Esophagus squamous epithelium (tissue), 5 donors: ENCODE measurements around the gene EMC8. TPM values are rescaled to one million over a fixed set of nuclear protein-coding genes. Genes with fewer than 3 reads are reported as not detected.
A peak's percentile ranks its signal among the peaks of the same experiment; 100 is the strongest.

Source experiments
- DNase-seq: peaks from one replicate; lab custom pipeline; 2025; lab: John Stamatoyannopoulos, UW
- H3K27ac ChIP-seq, 4 donors: fragments of 200-600 bp; sonication (generic); one replicate each; pipeline ENCODE4 v1.5.1; 2016 to 2019; ENCODE audit warnings: mild to moderate bottlenecking in 1 of 4
- H3K27me3 ChIP-seq, 4 donors: fragments of 200-600 bp; sonication (generic); 1 replicate in 3 of 4; 2 replicates in 1 of 4; pipeline versions ENCODE4 v1.5.1 to v1.6.0; 2017 to 2021; ENCODE audit warnings: antibody characterized with exemption in 1 of 4
- H3K36me3 ChIP-seq, 3 donors: fragments of 200-600 bp; sonication (generic); one replicate each; pipeline ENCODE4 v1.5.1; 2016 to 2019
- H3K4me1 ChIP-seq, 3 donors: fragments of 200-600 bp; sonication (generic); one replicate each; pipeline ENCODE4 v1.5.1; 2017 to 2019
- H3K4me3 ChIP-seq, 4 donors: fragments of 200-600 bp; sonication (generic); 1 replicate in 3 of 4; 2 replicates in 1 of 4; pipeline ENCODE4 v1.5.1; 2016 to 2019; ENCODE audit warnings: mild to moderate bottlenecking in 2 of 4, moderate library complexity in 1 of 4
- H3K9me3 ChIP-seq, 3 donors: fragments of 200-600 bp; sonication (generic); one replicate each; pipeline ENCODE4 v1.5.1; 2016 to 2019
- CTCF ChIP-seq, 6 experiments: fragments of 450-650 bp in 4 of 6; fragments of 200-600 bp in 2 of 6; sonication (generic) in 2 of 6; IDR thresholded peaks; one replicate each; pipeline ENCODE4 v1.5.1; 2016 to 2019; ENCODE audit warnings: antibody characterized with exemption in 6 of 6, mild to moderate bottlenecking in 4 of 6, moderate library complexity in 4 of 6
- POLR2A ChIP-seq, 4 donors: fragments of 450-650 bp; IDR thresholded peaks; one replicate each; pipeline ENCODE4 v1.6.1; 2017; ENCODE audit warnings: antibody characterized with exemption in 4 of 4, mild to moderate bottlenecking in 4 of 4, moderate library complexity in 3 of 4
- whole genome bisulfite sequencing, 2 donors: methylation state at CpG; one replicate each; pipeline ENCODE4 v1.1.5; 2018; 5-methylcytosine and 5-hydroxymethylcytosine counted together
- intact Hi-C: fragments of 100-400 bp; cut with DNase I; formaldehyde crosslinking; loops from one replicate; pipeline ENCODE4 v1.15.0; 2022
- total RNA-seq, 4 donors: library from RNA; depleted of rRNA; stranded (reverse); fragments of >200 nt; gene quantifications; one replicate each; pipeline ENCODE4 v1.1.0, GENCODE V29; 2016
- donor health status: DM: yes; HTN: yes; CAD: no.

The EMC8 gene
- total RNA-seq, 4 donors from 2014 or later: 18.7 to 32.4 (median 23.9) TPM

DNA sequence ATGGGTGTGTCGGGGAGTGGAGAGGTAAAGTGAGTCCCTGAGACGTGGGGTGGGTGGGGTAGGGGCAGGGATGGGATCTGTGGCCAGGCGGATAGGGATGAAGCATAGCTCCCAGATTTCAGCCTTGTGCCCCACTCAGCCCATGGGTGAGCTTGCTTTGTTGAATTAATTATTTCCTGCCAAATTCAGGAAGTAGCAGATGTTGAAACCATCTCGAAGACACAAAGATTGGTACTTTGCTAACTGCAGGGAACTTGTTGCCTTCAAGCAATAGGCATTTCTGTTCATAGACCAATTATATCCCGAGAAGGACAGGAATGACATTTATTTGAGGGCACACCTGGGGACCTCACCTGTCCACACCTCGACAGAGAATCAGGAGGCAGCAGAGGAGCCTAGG lies 37.5 kb downstream of the EMC8 start:
- WGBS, 2 donors: 55 to 56% methylated on average over 4 to 6 of the region's 6 CpGs
- DNase-seq: no peak
- H3K4me1 ChIP-seq: no peaks in the 10 kb centered on the region
- no peaks in the 10 kb centered on the region for H3K36me3 ChIP-seq
- intact Hi-C loops: no loop called here
- no peak overlapping the region for H3K27ac ChIP-seq
- peaks cover 0 to 79% (median 0%) of the 10 kb centered on the region in 4 donors for H3K27me3 ChIP-seq
- no peaks in the 10 kb centered on the region for H3K9me3 ChIP-seq
- H3K4me3 ChIP-seq: no peak overlapping the region
- no peak for TF ChIP-seq CTCF (IDR thresholded peaks at IDR 0.05)

DNA sequence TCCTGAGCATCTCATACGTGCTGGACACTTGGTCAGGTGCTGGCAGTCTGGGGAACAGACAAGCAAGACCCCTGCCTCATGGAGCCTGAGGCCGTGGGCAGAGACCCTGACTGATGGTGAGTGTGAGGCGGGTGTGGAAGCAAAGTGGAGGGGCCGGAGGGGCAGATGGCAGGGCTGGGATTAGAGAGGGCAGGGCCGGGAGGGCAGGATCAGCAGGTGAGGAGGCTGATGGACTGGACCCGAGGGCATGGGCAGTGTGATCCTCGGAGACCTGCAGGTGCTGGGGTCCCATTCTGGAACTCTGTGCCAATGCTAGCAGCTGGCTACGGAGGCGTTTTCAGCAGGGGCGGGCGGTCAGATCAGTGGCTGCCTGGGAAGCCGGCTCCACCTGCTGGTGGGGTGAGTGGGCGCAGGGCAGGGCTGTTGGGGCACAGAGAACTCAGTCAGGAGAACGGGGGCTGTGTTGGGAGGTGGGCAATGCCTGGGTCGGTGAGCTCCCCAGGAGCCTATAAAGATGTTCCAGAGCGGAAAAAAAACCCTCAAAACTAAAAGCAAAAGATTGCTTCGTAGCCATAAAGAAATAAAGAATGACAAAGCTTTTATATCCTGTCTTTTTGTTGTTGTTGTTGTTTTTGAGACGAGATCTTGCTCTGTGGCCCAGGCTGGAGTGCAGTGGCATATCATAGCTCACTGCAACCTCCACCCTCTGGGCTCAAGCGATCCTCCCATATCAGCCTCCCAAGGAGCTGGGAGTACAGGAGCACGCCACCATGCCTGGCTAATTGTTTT lies 39.5 kb downstream of the EMC8 start:
- 41 to 47% methylated on average over 17 to 19 of the region's 20 CpGs for WGBS, 2 donors
- Histone ChIP-seq H3K4me1 (no peaks in the 10 kb centered on the region), H3K27ac (no peak overlapping the region), H3K9me3 (no peaks in the 10 kb centered on the region), H3K4me3 (no peak overlapping the region), H3K36me3 (no peaks in the 10 kb centered on the region), H3K27me3 (peaks cover 0 to 61% (median 0%) of the 10 kb centered on the region in 4 donors)
- DNase-seq: no peak
- TF ChIP-seq CTCF (IDR thresholded peaks at IDR 0.05): peak; percentile 29 to 72 (median 54)
- no peak for TF ChIP-seq POLR2A (IDR thresholded peaks at IDR 0.05)
- intact Hi-C loops: no loop called here

GRCh38 chr16:85759136-85759535 lies 40.2 kb downstream of the EMC8 start:
- H3K4me3 ChIP-seq: no peak overlapping the region
- intact Hi-C loops: no loop called here
- H3K27ac ChIP-seq: no peak overlapping the region
- TF ChIP-seq POLR2A (IDR thresholded peaks at IDR 0.05) (no peak), CTCF (IDR thresholded peaks at IDR 0.05) (no peak)
- peaks cover 0 to 5% (median 0%) of the 10 kb centered on the region in 3 donors for H3K4me1 ChIP-seq
- H3K9me3 ChIP-seq: no peaks in the 10 kb centered on the region
- H3K27me3 ChIP-seq: peaks cover 0 to 56% (median 0%) of the 10 kb centered on the region in 4 donors
- no peak for DNase-seq
- no peaks in the 10 kb centered on the region for H3K36me3 ChIP-seq
- WGBS, 2 donors: 65 to 69% methylated on average over 14 to 16 of the region's 16 CpGs

DNA sequence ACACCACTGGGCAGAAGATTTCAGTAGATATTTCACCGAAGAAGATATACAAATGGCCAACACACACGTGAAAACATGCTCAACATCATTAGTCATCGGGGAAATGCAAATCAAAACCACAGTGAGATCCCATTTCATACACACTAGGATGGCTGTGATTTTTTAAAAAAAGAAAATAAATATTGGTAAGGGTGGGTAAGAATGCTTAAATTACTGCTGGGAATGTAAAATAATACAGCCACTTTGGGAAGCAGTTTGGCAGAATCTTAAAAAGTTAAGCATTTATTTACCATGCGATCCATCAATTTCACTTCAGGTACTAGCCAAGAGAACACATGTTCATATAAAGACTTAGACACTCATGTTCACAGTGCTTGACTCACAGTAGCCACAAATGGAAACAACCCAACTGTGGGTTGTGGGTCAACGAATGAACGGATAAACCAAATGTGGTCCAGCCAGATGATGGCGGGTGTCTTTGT lies 42.0 kb downstream of the EMC8 start:
- Histone ChIP-seq H3K4me1 (peaks cover 5 to 23% (median 11%) of the 10 kb centered on the region in 3 donors), H3K36me3 (no peaks in the 10 kb centered on the region), H3K4me3 (no peak overlapping the region), H3K27ac (peak overlapping the region in 1 of 4 donors; percentile 36), H3K27me3 (peaks cover 0 to 43% (median 0%) of the 10 kb centered on the region in 4 donors), H3K9me3 (no peaks in the 10 kb centered on the region)
- 30 to 49% methylated on average over 7 of the region's 7 CpGs for WGBS, 2 donors
- no peak for DNase-seq
- intact Hi-C loops: no loop called here
- TF ChIP-seq POLR2A (IDR thresholded peaks at IDR 0.05) (no peak), CTCF (IDR thresholded peaks at IDR 0.05) (no peak)
